Neuronal stem cell (in vitro differentiated cells): ENCODE measurements around the gene HOXC11.

Experiments used
- DNase-seq: peaks from one replicate; pipeline ENCODE4 v3.0.0-alpha.2; 2013; ENCODE audit warnings: low spot score
- H2AFZ ChIP-seq: one replicate; pipeline ENCODE4 v1.6.1; 2013; ENCODE audit warnings: mild to moderate bottlenecking, low read length, inconsistent platforms
- H2AK5ac ChIP-seq: 2 replicates; pipeline ENCODE4 v1.6.1; 2013; ENCODE audit warnings: low read depth, mild to moderate bottlenecking, inconsistent platforms, low read length, moderate library complexity, mixed read lengths
- H2BK120ac ChIP-seq: 2 replicates; pipeline ENCODE4 v1.6.1; 2013; ENCODE audit warnings: low read depth, mild to moderate bottlenecking, inconsistent platforms, low read length, moderate library complexity, mixed read lengths
- H2BK12ac ChIP-seq: one replicate; pipeline ENCODE4 v1.6.1; 2013; ENCODE audit warnings: low read length, inconsistent platforms
- H2BK15ac ChIP-seq: 2 replicates; pipeline ENCODE4 v1.6.1; 2013; ENCODE audit warnings: mild to moderate bottlenecking, low read length, inconsistent platforms, mixed read lengths
- H2BK5ac ChIP-seq: one replicate; pipeline ENCODE4 v1.6.1; 2013; ENCODE audit warnings: inconsistent platforms, mild to moderate bottlenecking, low read length, moderate library complexity
- H3K14ac ChIP-seq: one replicate; pipeline ENCODE4 v1.6.1; 2013; ENCODE audit warnings: low read length, inconsistent platforms
- H3K18ac ChIP-seq: 2 replicates; pipeline ENCODE4 v1.6.1; 2013; ENCODE audit warnings: low read length, inconsistent platforms
- H3K23ac ChIP-seq: 2 replicates; pipeline ENCODE4 v1.6.1; 2013; ENCODE audit warnings: low read depth, mild to moderate bottlenecking, mixed read lengths, low read length, inconsistent platforms; ENCODE audit not compliant: poor library complexity
- H3K27ac ChIP-seq: replicated peaks from 3 replicates; pipeline ENCODE4 v1.5.1; 2013; ENCODE audit warnings: low read length, inconsistent platforms
- H3K27me3 ChIP-seq, 3 experiments: 2 replicates each; pipeline ENCODE4 v1.6.1; 2013; ENCODE audit warnings: low read length in 3 of 3, mild to moderate bottlenecking in 2 of 3, inconsistent platforms in 1 of 3, low read depth in 1 of 3, mixed read lengths in 1 of 3, moderate library complexity in 1 of 3; ENCODE audit not compliant: control insufficient read depth in 3 of 3, insufficient read depth in 3 of 3
- H3K36me3 ChIP-seq, 2 donors: replicated peaks in 1 of 2; 2 replicates each; pipeline ENCODE4 v1.6.1; 2013; ENCODE audit warnings: low read length in 2 of 2; ENCODE audit not compliant: control insufficient read depth in 2 of 2, insufficient read depth in 2 of 2
- H3K4ac ChIP-seq: 2 replicates; pipeline ENCODE4 v1.6.1; 2013; ENCODE audit warnings: inconsistent platforms, mild to moderate bottlenecking, low read length, moderate library complexity
- H3K4me1 ChIP-seq, 2 donors: 1 replicate in 1 of 2; 2 replicates in 1 of 2; pipeline ENCODE4 v1.6.1; 2013; ENCODE audit warnings: low read length in 2 of 2, low read depth in 1 of 2; ENCODE audit not compliant: control insufficient read depth in 2 of 2, insufficient read depth in 1 of 2
- H3K4me2 ChIP-seq: one replicate; pipeline ENCODE4 v1.6.1; 2013; ENCODE audit warnings: mild to moderate bottlenecking, low read length, inconsistent platforms; ENCODE audit not compliant: insufficient read depth, poor library complexity, severe bottlenecking
- H3K4me3 ChIP-seq, 2 donors: 2 replicates each; pipeline ENCODE4 v1.5.1; 2013; ENCODE audit warnings: low read length in 2 of 2, mild to moderate bottlenecking in 2 of 2, inconsistent platforms in 1 of 2, moderate library complexity in 1 of 2
- H3K79me1 ChIP-seq: one replicate; pipeline ENCODE4 v1.6.1; 2013; ENCODE audit warnings: low read depth, mild to moderate bottlenecking, inconsistent platforms, low read length, moderate library complexity
- H3K9ac ChIP-seq: one replicate; pipeline ENCODE4 v1.6.1; 2013; ENCODE audit warnings: mild to moderate bottlenecking, low read depth, low read length, inconsistent platforms; ENCODE audit not compliant: poor library complexity
- H3K9me3 ChIP-seq, 2 donors: replicated peaks in 1 of 2; 2 replicates each; pipeline versions ENCODE3 to v1.6.1; 2013; ENCODE audit warnings: low read length in 2 of 2, mild to moderate bottlenecking in 2 of 2, inconsistent platforms in 1 of 2, low read depth in 1 of 2, mixed read lengths in 1 of 2, moderate library complexity in 1 of 2; ENCODE audit not compliant: control insufficient read depth in 2 of 2, insufficient read depth in 1 of 2
- H4K8ac ChIP-seq: one replicate; pipeline ENCODE4 v1.6.1; 2013; ENCODE audit warnings: low read depth, mild to moderate bottlenecking, inconsistent platforms, low read length, moderate library complexity
- H4K91ac ChIP-seq: one replicate; pipeline ENCODE4 v1.6.1; 2013; ENCODE audit warnings: low read length, low read depth, mild to moderate bottlenecking, inconsistent platforms; ENCODE audit not compliant: poor library complexity
- WGBS, 2 donors: extraction: QIAGEN DNeasy Blood & Tissue Kit; methylation state at CpG; one replicate each; pipeline ENCODE4 v1.1.7; 2013; ENCODE audit warnings: missing lambda C conversion rate in 2 of 2, mixed read lengths in 1 of 2; ENCODE audit not compliant: insufficient read length in 2 of 2, insufficient replicate concordance in 1 of 2; ENCODE audit errors: extremely low coverage in 2 of 2; 5-methylcytosine and 5-hydroxymethylcytosine counted together

The HOXC11 gene

DNA sequence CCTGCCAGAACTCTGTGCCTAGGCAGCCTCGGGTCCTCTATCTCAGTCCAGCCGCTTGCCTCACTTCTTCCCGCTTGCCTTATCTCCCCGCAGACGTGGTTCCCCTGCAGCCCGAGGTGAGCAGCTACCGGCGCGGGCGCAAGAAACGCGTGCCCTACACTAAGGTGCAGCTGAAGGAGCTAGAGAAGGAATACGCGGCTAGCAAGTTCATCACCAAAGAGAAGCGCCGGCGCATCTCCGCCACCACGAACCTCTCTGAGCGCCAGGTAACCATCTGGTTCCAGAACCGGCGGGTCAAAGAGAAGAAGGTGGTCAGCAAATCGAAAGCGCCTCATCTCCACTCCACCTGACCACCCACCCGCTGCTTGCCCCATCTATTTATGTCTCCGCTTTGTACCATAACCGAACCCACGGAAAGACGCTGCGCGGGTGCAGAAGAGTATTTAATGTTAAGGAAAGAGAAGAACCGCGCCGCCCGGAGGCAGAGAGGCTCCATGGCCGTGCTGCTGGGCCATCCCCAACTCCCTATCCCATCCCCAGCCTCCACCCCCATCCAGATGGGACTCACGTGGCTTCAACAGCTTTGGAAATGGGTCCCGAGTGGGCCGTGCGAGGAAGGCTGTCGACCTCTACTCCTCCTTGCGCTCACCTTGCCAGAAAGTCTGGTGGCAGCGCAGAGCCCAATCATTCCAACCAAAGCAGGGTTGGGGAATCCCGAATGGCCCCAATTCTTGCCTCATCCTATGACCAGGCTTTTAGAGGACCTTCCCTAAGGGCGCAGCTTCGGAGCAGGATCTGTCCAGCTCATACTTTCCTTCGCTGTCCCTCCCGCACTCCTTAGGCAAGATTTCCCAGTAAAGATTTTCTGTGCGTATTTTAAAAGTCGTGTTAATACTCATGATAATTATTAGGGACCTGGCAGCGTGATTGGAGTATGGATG, 27.7 kb upstream of the HOXC11 start:
- no CpG with 5 or more reads among the region's 51 CpGs for WGBS, 2 donors
- H2BK5ac ChIP-seq: peak overlapping the region; percentile 42
- no peak overlapping the region for H2BK12ac ChIP-seq
- H2BK15ac ChIP-seq: no peak overlapping the region
- no peak overlapping the region for H3K4ac ChIP-seq
- no peak overlapping the region for H4K91ac ChIP-seq
- H3K4me3 ChIP-seq: peak overlapping the region in 1 of 2 donors; percentile 19
- peak overlapping the region; percentile 13 for H3K18ac ChIP-seq
- no peak for DNase-seq
- H2AK5ac ChIP-seq: no peak overlapping the region
- H4K8ac ChIP-seq: no peak overlapping the region
- no peak overlapping the region for H3K4me2 ChIP-seq
- no peak overlapping the region for H3K14ac ChIP-seq
- H2BK120ac ChIP-seq: no peak overlapping the region
- peaks cover 47 to 99% (median 88%) of the 10 kb centered on the region in 3 experiments for H3K27me3 ChIP-seq
- H2AFZ ChIP-seq: no peak overlapping the region
- no peak overlapping the region for H3K27ac ChIP-seq
- H3K4me1 ChIP-seq: no peaks in the 10 kb centered on the region
- no peaks in the 10 kb centered on the region for H3K36me3 ChIP-seq
- peaks cover 0 to 9% of the 10 kb centered on the region in 2 donors for H3K9me3 ChIP-seq
- peak overlapping the region; percentile 87 for H3K23ac ChIP-seq
- H3K9ac ChIP-seq: no peak overlapping the region
- H3K79me1 ChIP-seq: no peaks in the 10 kb centered on the region

DNA sequence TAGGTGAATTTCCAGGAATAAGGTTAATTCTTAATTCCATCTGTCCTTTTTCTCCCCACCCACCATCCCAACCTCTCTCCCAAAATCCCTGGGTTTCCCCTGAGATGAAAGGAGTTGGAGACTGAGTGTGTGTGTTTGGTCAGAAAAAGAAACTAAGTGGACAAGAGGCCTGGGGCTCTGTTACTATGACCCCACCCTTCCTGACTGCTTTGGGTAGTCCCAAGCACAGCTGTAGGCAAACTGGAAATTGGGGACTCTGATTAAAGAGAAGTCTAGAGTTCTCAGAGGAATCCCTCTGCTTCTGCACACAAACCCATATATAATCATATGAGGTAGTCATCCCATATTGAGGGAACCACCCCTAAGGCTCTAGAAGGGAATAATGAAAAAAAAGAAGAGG, 25.2 kb upstream of the HOXC11 start:
- Histone ChIP-seq H3K27me3 (peaks cover 67 to 100% (median 93%) of the 10 kb centered on the region in 3 experiments), H3K36me3 (no peaks in the 10 kb centered on the region)

DNA sequence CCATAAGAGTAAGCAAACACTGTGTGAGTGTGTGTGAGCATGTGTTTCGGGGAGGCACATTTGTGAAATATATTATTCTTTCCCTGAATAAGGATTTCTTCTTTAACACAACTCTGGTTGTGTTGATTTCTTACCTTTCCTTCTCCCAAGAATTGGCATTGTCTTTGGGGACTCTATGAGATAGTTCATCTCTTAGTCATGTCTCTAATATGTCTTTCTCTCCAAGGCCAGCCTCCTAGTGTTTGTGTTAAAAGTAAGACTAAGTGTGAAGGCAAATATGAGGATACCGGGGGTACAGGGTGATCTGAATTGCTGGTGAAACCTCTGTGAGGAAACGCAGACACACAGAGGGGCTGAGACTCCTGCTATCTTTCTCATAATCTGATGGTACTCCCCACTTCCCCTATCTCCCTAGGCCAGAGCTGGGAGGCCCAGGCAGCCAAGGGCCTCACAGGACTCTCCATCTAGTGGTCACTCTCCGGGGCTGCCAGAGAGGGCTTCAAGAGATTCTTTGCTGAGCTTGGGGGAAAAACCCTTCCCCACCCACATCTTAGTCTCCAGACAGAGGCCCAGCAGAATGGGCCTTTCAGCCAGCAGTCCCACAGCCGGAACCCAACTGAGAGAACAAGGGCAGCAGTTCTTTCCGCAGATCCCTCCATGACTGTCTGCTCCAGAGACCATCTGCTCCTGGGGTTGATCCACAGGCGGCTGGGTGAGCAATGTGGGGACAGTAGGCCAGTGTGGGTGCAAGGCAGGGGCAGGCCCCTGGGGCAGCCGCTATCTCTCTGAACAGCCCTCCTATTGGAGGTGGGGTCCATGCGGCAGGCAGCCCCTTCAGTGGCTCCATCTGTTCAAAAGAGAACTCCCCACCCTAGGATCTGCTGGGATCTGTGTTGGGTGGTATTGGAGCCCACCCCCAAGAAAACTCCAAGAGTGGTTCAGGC, 24.0 kb upstream of the HOXC11 start:
- Histone ChIP-seq H2BK5ac (no peak overlapping the region), H3K27ac (no peak overlapping the region), H3K4me3 (no peak overlapping the region), H3K79me1 (peaks cover 3% of the 10 kb centered on the region), H2AK5ac (peak overlapping the region; percentile 68), H2BK120ac (no peak overlapping the region), H3K36me3 (no peaks in the 10 kb centered on the region), H3K9ac (no peak overlapping the region), H3K14ac (no peak overlapping the region), H3K4ac (no peak overlapping the region), H3K23ac (peak overlapping the region; percentile 71), H2AFZ (no peak overlapping the region), H4K91ac (no peak overlapping the region), H3K4me1 (no peaks in the 10 kb centered on the region), H3K18ac (no peak overlapping the region), H3K4me2 (no peak overlapping the region), H2BK12ac (no peak overlapping the region), H4K8ac (no peak overlapping the region), H3K27me3 (peaks cover 72 to 100% (median 99%) of the 10 kb centered on the region in 3 experiments), H3K9me3 (peaks cover 0 to 13% of the 10 kb centered on the region in 2 donors), H2BK15ac (no peak overlapping the region)
- DNase-seq: no peak
- WGBS, 2 donors: no CpG with 5 or more reads among the region's 9 CpGs

More for the DNA sequence above, 25.2 kb upstream of the HOXC11 start:
- no peaks in the 10 kb centered on the region for H3K79me1 ChIP-seq
- H3K9me3 ChIP-seq: peaks cover 0 to 14% of the 10 kb centered on the region in 2 donors
- no peaks in the 10 kb centered on the region for H3K4me1 ChIP-seq
- H4K8ac ChIP-seq: no peak overlapping the region
- no peak overlapping the region for H3K4me2 ChIP-seq
- no peak overlapping the region for H2BK15ac ChIP-seq
- no peak overlapping the region for H2AK5ac ChIP-seq
- H2BK5ac ChIP-seq: no peak overlapping the region
- no peak for DNase-seq
- no peak overlapping the region for H3K9ac ChIP-seq
- H3K23ac ChIP-seq: no peak overlapping the region
- H4K91ac ChIP-seq: no peak overlapping the region
- no peak overlapping the region for H3K27ac ChIP-seq
- no peak overlapping the region for H3K18ac ChIP-seq
- H2AFZ ChIP-seq: no peak overlapping the region
- H3K14ac ChIP-seq: no peak overlapping the region
- H3K4ac ChIP-seq: no peak overlapping the region
- no peak overlapping the region for H2BK120ac ChIP-seq
- H2BK12ac ChIP-seq: no peak overlapping the region
- no peak overlapping the region for H3K4me3 ChIP-seq
